ENCODE data around the gene TMEM17. TPM values are rescaled to one million over a fixed set of nuclear protein-coding genes. Genes with fewer than 3 reads are reported as not detected.

The TMEM17 gene
- total RNA-seq, 6 donors from 2014 or later = 1.0 to 4.7 (median 2.2) TPM

- DNase-seq (peak in 1 of 2 donors; percentile 24), ATAC-seq (ENCODE audit: low FRiP score in 2 of 2) (no peak)
- peaks cover 0 to 4% (median 0%) of the 10 kb centered on the region in 4 donors for H3K4me1 ChIP-seq
- H3K27ac ChIP-seq = no peak overlapping the region
- no peak overlapping the region for H3K4me3 ChIP-seq
- TF ChIP-seq EP300 (IDR thresholded peaks at IDR 0.05) = no peak
- H3K27me3 ChIP-seq = no peaks in the 10 kb centered on the region
- 89 to 100% methylated on average over 1 to 7 of the region's 7 CpGs for WGBS, 2 donors
- H3K36me3 ChIP-seq = no peaks in the 10 kb centered on the region
- H3K9me3 ChIP-seq = peaks cover 0 to 4% (median 0%) of the 10 kb centered on the region in 4 donors
Observed at GRCh38 chr2:62531594-62531993, 25.6 kb upstream of the TMEM17 start.

- ATAC-seq (ENCODE audit: low FRiP score in 2 of 2) (no peak), DNase-seq (no peak)
- TF ChIP-seq CTCF (IDR thresholded peaks at IDR 0.05) (no peak), POLR2AphosphoS5 (IDR thresholded peaks at IDR 0.05) (no peak)
- no peaks in the 10 kb centered on the region for H3K27me3 ChIP-seq
- H3K36me3 ChIP-seq = no peaks in the 10 kb centered on the region
- H3K27ac ChIP-seq = no peak overlapping the region
- peaks cover 0 to 4% (median 0%) of the 10 kb centered on the region in 4 donors for H3K9me3 ChIP-seq
- H3K4me1 ChIP-seq = peaks cover 0 to 4% (median 0%) of the 10 kb centered on the region in 4 donors
- no peak overlapping the region for H3K4me3 ChIP-seq
Observed at GRCh38 chr2:62529758-62530157, 23.8 kb upstream of the TMEM17 start.

GRCh38 chr2:62527478-62528210 lies 21.6 kb upstream of the TMEM17 start:
- Histone ChIP-seq H3K9me3 (no peaks in the 10 kb centered on the region), H3K36me3 (no peaks in the 10 kb centered on the region), H3K4me3 (no peak overlapping the region), H3K4me1 (peaks cover 0 to 4% (median 0%) of the 10 kb centered on the region in 4 donors), H3K27ac (no peak overlapping the region), H3K27me3 (no peaks in the 10 kb centered on the region)
- no peak for TF ChIP-seq CTCF (IDR thresholded peaks at IDR 0.05)
- TF ChIP-seq EP300 (IDR thresholded peaks at IDR 0.05) = no peak
- no peak for TF ChIP-seq POLR2AphosphoS5 (IDR thresholded peaks at IDR 0.05)
- no peak for TF ChIP-seq POLR2A (IDR thresholded peaks at IDR 0.05)
- DNase-seq (no peak), ATAC-seq (ENCODE audit: low FRiP score in 2 of 2) (no peak)
- WGBS, 2 donors = 49 to 54% methylated on average over 3 of the region's 3 CpGs

- TF ChIP-seq POLR2AphosphoS5 (IDR thresholded peaks at IDR 0.05) = no peak
- no peak for TF ChIP-seq CTCF (IDR thresholded peaks at IDR 0.05)
- Histone ChIP-seq H3K36me3 (no peaks in the 10 kb centered on the region), H3K9me3 (no peaks in the 10 kb centered on the region), H3K4me1 (peaks cover 0 to 4% (median 0%) of the 10 kb centered on the region in 4 donors), H3K4me3 (no peak overlapping the region), H3K27me3 (no peaks in the 10 kb centered on the region), H3K27ac (no peak overlapping the region)
- ATAC-seq (ENCODE audit: low FRiP score in 2 of 2) (no peak), DNase-seq (no peak)
- WGBS, 2 donors = 55 to 71% methylated on average over 10 of the region's 10 CpGs
Observed at GRCh38 chr2:62526531-62527381, 20.8 kb upstream of the TMEM17 start.

GRCh38 chr2:62525549-62526269 lies 19.7 kb upstream of the TMEM17 start:
- no peak overlapping the region for H3K27ac ChIP-seq
- no peaks in the 10 kb centered on the region for H3K36me3 ChIP-seq
- TF ChIP-seq POLR2A (IDR thresholded peaks at IDR 0.05) (no peak), EP300 (IDR thresholded peaks at IDR 0.05) (no peak), POLR2AphosphoS5 (IDR thresholded peaks at IDR 0.05) (no peak), CTCF (IDR thresholded peaks at IDR 0.05) (no peak)
- DNase-seq (no peak), ATAC-seq (ENCODE audit: low FRiP score in 2 of 2) (no peak)
- peaks cover 0 to 4% (median 0%) of the 10 kb centered on the region in 4 donors for H3K4me1 ChIP-seq
- no peaks in the 10 kb centered on the region for H3K27me3 ChIP-seq
- H3K4me3 ChIP-seq = no peak overlapping the region
- no peaks in the 10 kb centered on the region for H3K9me3 ChIP-seq
